Measurements from ENCODE around the gene BICRA.

- TF ChIP-seq CTCF (IDR thresholded peaks at IDR 0.05) (no peak), POLR2A (IDR thresholded peaks at IDR 0.05) (no peak)
Observed at GRCh38 chr19:47601180-47601904, 7.6 kb upstream of the BICRA start.

Data from testis (tissue), 2 donors.